Fibroblast of skin of back (primary cell): ENCODE measurements around the gene SNX9. TPM values are rescaled to one million over a fixed set of nuclear protein-coding genes. Genes with fewer than 3 reads are reported as not detected.
"Not testable (repeated sequence)": the region's sequence is repeated elsewhere in the genome, so short reads cannot be mapped to it uniquely, and the experiment has no call there.

Experiments used
- DNase-seq: peaks from one replicate; pipeline ENCODE4 v3.0.0-alpha.2; 2013
- polyA plus RNA-seq, 2 experiments: library from polyadenylated mRNA; unstranded; fragments of 120-200 nt; gene quantifications; one replicate each; pipeline ENCODE4 v1.2.1, GENCODE V29; 2013; ENCODE audit not compliant: insufficient read length in 2 of 2

The SNX9 gene
- 72.1 TPM for polyA plus RNA-seq (2013, experiment 1 of 2; ENCODE audit: insufficient read length)
- polyA plus RNA-seq (2013, experiment 2 of 2; ENCODE audit: insufficient read length), result 63.6 TPM

GRCh38 chr6:157823001-157823527 lies at the start of gene SNX9:
TSS of gene SNX9 (plus strand) at chr6:157823246. CDS start at chr6:157823435, 189 bp downstream.
- peak; percentile 83 for DNase-seq

- DNase-seq, result no peak
These were observed 49.7 kb upstream of the SNX9 start for GRCh38 chr6:157773248-157773773.

DNA sequence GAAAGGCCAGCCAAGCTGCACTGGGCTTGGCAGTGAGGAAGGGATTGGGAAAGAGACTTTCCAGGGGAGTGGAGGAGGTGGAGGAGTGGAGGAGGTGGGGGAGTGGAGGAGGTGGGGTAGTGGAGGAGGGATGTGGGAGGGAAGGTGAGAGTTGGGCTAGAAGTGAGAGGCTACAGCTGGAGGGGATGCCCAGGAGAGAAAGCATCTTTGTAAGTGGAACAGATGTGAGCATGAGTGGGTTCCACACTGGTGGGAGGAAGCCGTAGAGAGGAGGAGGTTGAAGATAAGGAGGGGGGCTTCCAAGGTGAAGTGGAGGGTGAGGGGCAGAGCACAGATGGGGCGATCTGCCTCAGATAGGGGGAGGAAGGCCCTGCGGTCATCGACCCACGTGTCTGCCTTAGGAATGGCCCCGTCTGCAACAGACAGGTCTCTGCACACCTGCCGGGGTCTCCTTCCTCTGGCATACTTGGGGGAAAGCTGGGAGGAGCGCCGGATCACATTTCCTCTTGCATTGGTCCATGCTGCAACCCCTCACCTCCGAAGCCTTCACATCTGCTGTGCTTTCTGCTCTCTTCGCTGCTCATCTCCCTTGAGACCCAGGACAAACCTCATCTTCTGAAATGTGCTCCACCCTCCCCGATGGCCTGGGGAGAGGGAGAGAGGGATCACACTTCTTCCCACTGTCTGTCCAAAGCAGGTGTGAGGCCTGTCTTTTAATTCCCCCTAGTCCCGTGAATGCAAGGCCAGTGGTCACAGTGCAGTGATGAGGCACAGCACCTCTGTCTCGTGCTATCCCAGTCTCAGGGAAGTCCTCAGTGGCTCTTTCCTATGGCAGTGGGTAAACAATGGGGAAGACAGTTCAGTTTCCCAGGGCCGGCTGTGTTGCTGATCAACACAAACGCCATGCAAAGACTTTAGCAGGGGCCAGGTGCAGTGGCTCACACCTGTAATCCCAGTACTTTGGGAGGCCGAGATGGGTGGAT lies 48.6 kb upstream of the SNX9 start:
- DNase-seq, result no peak

DNA sequence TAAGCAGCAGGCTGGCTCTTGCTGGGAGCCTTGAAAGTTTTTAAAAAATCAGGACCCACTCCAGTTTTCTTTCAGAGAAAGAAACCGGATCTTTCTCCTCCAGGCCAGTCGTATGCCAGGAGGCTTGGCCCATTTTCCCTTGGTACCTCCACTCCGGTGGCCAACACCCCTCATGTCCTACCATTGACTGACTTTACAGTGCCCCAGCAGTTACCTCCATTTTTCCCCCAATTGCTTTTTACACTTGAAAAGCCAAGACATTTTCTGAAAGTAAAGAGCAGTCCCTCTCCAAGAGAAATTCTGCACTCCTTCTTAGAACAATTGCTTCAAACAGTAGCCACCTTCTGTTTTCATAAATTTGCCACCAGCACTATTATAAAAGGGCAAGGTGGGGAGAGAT lies 47.7 kb upstream of the SNX9 start:
- no peak for DNase-seq

GRCh38 chr6:157777344-157777743 lies 45.7 kb upstream of the SNX9 start:
- no peak for DNase-seq

GRCh38 chr6:157778719-157779118 lies 44.3 kb upstream of the SNX9 start:
- DNase-seq, result no peak

GRCh38 chr6:157779705-157780604 lies 43.1 kb upstream of the SNX9 start:
- DNase-seq, result no peak

GRCh38 chr6:157785636-157786035 lies 37.4 kb upstream of the SNX9 start:
- no peak for DNase-seq

DNA sequence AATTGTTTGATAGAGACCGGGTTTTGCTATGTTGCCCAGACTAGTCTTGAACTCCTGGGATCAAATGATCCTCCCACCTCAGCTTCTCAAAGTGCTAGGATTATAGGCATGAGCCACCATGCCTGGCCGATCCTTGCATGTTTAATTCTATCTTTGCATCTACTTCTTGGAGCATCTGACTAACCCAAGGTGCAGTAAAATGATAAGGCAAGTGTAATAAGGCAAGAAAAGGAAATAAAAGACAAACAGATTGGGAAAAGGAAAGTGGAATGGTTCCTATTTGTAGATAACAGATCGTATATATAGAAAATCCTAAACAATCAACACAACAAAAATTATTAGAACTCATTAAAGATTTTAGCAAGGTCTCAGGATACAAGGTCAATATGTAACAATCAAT lies 36.8 kb upstream of the SNX9 start:
- no peak for DNase-seq

GRCh38 chr6:157787080-157787479 lies 36.0 kb upstream of the SNX9 start:
- DNase-seq, result no peak

- DNase-seq, result no peak
These were observed 34.9 kb upstream of the SNX9 start for GRCh38 chr6:157788180-157788579.

- no peak for DNase-seq
These were observed 33.7 kb upstream of the SNX9 start for GRCh38 chr6:157789297-157789696.

DNA sequence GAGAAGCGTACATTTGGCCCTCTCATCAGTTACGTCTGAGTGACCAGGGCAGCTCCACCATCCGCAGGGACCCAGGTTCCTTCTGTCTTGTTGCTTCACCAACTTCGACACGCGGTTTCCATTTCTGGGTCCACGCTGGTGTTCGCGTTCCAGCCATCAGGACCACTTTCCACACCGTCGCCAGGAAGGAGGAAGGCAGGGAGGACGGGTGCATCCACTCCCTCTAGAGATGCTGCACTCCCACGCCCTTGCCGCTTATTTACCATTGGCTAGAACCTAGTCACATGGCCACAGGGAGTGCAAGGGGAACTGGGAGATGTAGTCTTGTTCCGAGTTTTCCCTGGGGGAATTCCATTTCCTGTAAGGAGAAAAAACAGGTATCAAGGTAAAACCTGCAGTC lies 33.2 kb upstream of the SNX9 start:
- no peak for DNase-seq

GRCh38 chr6:157790548-157791160 lies 32.4 kb upstream of the SNX9 start:
- DNase-seq, result no peak

- no peak for DNase-seq
These were observed 31.6 kb upstream of the SNX9 start for GRCh38 chr6:157791450-157791849.

GRCh38 chr6:157792671-157793070 lies 30.4 kb upstream of the SNX9 start:
- no peak for DNase-seq

- not testable (repeated sequence) for DNase-seq
These were observed 29.0 kb upstream of the SNX9 start for GRCh38 chr6:157794012-157794411.

- DNase-seq, result no peak
These were observed 27.2 kb upstream of the SNX9 start for GRCh38 chr6:157795841-157796240.

DNA sequence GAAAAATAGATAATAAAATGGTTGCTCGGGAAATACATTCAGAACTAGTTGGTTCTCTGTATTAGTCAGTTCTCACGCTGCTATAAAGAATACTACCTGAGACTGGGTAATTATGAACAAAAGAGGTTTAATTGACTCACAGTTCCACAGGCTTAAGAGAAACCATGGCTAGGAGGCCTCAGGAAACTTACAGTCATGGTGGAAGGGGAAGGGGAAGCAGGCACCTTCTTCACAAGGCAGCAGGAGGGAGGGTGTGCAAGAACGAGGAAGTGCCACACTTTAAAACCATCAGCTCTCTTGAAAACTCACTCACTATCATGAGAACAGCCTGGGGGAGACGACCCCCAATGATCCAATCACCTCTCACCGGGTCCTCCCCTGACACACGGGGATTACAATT lies 24.2 kb upstream of the SNX9 start:
- no peak for DNase-seq

DNA sequence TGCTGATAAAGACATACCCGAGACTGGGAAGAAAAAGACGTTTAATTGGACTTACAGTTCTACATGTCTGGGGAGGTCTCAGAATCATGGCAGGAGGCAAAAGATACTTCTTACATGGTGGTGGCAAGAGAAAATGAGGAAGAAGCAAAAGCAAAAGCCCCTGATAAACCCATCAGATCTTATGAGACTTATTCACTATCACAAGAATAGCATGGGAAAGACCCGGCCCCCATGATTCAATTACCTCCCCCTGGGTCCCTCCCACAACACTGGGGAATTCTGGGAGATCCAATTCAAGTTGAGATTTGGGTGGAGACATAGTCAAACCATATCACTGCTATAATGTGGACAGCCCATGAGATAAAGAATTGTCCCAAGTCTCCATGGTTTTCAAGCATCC lies 23.5 kb upstream of the SNX9 start:
- DNase-seq, result not testable (repeated sequence)

DNA sequence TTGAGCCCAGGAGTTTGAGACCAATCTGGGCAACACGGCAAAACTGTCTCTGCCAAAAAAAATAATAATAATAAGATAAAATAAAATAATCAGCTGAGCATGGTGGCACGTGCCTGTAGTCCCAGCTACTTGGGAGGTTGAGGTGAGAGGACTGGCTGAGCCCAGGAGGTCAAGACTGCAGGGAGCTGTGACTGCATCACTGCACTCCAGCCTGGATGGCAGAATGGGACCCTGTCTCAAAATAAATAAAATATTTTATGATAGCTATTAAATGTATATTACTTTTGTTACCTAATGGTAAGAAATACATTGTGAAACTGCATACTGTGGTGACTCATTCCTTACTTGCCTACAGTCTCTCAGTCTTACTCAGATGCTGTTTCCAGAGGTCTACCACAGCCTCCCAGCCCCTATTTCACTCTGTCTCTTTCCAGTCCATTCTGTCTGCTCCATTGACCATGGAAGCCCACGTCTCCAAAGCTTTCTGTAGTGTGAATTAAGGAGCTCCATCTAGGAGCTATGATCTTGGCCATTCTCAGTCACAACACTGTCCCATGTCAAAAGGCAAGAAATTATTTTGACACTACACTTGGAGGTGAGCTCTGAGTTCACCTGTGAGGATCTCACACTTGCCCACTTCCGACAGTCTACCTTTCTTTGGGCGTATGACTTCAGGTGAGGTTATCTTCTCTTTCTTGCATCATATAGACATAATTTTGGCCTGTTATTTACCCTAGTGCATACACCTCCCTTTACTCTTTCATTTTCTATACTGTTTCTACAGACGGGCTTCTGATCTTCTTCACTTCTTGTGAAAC lies 22.4 kb upstream of the SNX9 start:
- DNase-seq, result peak; percentile 69
